8988T (cell line): Measurements from ENCODE around the gene TSPAN4.

Source experiments
- DNase-seq: peaks from one replicate; pipeline ENCODE4 v3.0.0; 2011

Gene TSPAN4, protein sequence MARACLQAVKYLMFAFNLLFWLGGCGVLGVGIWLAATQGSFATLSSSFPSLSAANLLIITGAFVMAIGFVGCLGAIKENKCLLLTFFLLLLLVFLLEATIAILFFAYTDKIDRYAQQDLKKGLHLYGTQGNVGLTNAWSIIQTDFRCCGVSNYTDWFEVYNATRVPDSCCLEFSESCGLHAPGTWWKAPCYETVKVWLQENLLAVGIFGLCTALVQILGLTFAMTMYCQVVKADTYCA

DNA sequence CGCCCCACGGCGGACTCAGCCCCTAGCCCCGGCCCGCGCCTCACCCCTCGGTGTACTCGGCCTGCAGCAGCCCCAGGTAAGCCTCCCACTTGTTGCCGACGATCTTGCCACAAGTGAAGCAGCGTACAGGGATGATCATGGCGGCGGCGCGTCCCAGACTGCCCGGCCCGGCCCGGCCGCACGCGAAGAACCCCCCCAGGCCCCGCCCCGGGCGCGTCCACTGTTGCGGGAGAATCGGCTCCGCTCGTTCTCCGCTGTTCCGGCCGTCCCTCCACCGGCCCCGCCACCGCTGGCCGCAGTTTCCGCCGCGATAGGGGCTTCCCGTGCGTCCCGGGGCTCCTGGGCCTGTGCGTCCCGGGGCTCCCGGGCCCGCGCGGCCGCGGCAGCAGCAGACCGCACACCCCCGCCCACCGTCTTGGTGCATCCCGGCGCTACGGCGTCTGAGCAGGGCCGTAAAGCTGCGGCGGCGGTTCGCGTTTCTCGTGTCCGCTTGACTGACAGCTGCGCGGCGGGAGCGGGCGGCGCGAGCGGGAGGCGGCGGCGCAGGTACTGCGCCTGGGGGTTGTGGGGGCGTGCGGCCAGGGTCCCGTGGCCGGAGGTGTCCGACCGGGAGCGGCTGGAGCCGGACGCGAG lies at the start of gene TSPAN4, which contains the start of gene POLR2L:
TSS of gene TSPAN4 (plus strand) at position 483 of the 633 bp plus-strand sequence. CDS start 7,453 bp downstream, outside the sequence.
TSS of gene POLR2L (minus strand) at position 160 of the 633 bp plus-strand sequence. CDS start at position 139, 21 bp downstream.
- DNase-seq = peak; percentile 93

DNA sequence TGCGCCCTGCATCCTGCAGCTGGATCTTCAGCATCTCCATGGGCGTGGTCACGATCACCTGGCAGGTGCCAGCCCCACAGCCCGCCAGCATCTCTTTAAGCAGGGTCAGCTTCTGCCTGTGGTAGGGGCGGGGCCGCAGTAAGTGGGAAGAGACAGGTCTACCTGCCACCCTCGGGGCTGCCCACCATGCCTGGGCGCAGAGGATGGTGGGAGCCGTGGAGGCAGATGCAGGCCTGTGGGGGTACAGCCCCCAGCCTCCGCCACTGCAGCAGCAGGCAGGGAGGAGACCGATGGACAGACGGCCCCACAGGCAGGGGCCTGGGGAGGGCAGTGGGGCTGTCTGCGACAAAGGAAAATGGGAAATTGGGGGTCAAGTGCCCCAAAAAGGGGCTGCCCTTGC lies 49.8 kb upstream of the TSPAN4 start:
- no peak for DNase-seq

DNA sequence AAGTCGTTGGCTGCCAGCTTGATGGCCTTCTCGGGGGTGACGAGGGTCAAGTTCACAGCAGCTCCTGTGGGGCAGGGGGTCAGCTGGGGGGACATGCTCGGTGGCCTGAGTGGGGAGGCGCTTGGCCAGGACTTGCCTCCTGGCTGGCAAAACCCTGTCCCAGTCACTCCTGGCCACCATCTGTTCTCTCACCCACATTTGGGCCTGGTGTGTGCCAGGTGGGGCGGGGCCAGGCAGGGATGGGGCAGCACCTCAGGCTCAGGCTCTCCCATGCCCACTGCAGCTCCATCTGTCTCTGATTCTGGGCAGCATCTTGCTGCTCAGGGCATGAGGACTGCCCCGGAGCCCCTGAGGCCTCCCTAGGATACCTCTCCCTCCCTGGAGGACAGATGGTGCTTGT lies 49.1 kb upstream of the TSPAN4 start:
- no peak for DNase-seq

DNA sequence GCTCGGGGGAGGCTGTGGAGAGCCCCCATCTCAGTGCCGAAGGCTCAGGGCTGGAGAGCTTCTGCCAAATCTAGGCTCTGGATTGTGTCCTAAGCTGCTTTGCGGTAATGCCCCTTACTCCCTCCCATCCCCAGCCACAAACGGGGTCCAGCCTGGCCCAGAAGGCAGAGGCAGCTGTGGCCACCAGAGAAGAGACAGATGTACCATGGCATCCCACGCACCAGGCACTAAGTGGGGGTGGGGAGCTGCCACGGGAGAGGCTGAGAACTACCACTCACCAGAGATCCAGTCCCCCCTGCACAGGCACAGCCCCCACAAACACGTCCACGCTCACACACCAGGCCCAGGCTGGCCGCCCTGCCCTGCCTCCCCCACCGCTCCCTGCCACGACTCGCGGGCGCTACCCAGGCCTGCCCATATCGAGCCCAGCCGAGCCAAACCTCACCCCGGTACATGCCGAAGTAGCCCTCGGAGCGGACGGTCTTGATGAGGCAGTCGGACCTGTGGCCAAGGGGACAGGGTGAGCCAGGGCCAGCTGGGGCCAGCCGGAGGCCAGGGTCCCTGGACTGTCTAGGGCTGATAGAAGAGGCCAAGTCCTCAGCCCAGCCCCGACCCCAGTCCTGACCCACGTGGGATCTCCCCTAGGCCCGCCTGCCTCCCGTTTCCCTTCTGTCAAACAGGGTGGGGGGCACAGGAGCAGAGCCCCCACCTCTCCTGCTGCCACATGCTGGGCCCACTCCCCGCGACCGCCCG lies 48.5 kb upstream of the TSPAN4 start:
- no peak for DNase-seq

DNA sequence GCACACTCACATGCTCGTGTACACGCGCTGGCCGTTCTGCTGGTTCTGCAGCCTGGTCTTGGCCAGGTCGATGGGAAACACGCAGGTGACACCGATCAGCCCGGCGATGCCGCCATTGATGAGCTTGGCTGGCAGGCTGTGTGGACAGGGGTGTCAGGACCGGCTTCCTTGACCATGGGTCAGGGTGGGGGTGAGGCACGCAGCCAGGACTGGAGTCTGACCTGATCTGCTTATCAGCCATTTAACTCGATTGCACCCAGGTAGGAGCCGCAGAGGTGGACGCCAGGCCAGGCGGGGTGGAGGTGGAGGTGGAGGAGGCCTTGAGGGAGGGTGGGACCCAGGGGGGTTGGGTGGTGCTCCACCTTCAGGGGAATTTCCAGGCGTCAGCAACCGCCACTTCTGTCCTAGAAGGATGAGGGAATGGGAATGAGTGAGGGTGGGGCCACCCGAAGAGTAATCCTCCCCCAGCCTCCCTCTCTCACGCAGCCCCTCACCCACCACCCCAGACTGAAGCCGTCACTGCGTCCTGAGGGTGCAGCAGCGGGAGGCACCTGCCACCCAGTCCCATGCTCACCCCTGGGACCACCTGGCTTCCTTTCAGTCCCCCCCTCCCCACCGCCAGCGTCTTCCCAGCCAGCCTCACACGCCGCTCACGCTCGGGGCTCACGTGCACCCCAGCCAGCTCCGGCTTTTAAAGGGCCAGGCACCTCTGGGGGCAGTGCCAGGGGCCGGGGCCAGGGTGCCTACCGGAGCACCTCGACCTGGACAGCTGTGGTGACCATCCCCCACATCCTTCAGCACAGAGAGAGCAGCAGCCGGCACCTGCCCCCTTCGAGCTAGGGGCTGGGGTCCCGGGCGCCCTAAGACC lies 47.7 kb upstream of the TSPAN4 start:
- peak; percentile 86 for DNase-seq

DNA sequence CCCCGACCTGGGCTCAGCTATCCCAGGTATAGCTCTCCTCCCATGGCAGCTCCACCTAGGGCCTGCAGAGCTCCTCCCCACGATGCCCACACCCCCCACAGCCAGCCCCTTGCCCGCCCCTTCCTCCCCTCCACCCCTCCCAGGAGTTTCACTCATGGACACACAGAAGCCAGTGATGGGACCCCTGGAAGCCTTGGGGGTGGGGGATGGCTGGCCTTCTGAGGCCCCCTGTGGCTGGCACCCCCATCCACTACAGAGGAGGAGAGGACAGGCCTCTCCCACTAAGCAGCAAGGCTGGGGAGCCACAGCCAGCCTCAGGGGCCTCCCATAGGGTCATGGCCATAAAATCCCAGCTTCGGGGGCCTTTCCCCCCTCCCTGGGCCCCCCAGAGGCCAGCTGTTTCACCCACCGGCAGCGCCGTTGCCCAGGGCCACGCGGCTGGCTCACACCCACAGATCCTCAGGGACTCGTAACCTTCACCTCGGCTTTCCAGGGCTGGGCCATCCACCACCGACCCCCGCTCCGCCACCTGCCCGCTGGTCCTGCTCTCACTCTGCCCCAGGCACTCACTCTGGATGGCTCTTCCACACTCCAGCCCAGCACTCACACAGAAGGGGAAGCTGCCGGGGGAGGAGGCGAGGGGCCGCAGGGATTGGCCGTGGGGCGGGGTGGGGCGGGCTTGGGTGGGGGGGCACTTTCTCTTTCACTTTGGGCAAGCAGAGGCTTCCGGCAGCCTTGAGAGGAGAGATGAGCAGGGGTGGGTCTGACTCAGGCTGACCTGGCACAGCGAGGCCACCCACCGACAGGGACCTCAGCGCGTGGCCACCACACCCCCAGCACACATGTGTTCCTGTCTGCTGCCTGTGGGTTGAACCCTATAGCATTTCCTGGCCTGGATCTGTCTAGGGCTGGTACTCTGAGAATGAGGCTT lies 46.8 kb upstream of the TSPAN4 start:
- DNase-seq = peak; percentile 96

DNA sequence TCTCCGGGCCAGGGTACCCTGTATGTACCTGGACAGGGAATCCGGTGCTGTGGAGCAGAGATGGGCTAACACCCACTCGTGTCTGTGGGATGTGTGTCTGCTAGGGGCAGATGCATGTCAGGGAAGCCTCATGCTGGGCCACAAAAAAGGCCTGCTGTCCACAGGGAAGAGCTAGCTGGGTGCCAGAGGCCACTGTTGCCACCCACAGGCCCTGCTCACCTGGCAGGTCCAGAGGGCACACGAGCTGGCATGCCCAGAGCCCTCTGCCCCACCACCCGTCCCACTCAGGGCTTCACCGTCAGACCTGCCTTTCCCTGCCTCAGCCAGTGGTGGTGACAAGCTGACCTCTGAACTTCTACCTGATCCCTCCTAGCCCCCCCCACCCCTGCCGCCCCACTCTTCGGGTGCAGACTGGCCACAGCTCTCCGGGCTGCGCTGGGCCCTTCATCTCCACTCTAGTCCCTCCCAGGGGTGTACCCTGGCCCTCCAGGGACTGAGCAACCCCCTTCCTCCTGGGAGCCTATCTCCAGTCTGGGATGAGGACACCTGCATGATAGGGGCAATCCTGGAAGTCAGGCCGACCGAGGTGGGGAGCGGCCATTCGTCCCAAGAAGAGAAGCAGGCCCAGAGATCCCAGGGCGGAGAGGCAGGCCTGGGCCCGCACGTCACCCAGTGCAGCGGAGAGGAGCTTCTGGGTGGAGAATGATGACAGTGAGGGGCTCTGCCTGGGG lies 45.9 kb upstream of the TSPAN4 start:
- DNase-seq = no peak

DNA sequence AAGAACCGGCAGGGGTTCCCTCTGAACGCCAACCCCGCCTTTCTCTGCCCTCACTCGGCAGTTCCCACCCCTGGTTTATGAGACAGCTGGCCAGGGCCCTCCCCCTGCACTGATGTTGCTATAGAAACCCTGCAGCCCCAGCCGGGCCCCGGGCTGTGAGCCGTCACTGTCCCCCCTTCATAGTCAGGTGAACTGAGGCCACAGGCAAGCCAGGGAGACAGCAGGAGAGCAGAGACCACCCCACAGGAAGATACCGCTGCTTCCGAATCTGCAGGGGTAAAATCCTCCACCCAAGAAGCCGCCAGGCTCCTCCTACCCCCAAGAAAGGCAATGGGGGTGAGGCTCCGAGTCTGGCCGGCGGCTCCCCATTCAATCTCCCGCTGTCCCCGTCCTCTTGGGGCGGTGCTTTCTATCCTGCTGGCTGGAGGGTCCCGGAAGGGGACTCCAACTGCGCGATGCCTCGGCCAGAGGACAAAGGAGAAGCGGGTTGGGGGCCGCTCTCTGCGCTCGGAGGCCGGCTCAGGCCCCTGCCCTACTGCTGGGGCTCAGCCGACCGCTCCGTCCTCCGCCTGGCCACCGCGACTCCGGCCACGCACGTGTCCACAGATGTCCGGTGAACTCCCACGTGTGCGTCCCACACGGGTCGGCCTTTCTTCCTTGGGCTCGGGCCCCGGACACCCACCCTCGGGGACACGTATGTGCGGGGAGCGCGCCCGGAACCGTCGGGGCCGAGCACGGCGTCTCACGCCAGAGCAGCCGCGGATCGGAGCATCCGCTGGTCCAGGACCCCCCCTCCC lies 45.2 kb upstream of the TSPAN4 start:
- peak; percentile 97 for DNase-seq

DNA sequence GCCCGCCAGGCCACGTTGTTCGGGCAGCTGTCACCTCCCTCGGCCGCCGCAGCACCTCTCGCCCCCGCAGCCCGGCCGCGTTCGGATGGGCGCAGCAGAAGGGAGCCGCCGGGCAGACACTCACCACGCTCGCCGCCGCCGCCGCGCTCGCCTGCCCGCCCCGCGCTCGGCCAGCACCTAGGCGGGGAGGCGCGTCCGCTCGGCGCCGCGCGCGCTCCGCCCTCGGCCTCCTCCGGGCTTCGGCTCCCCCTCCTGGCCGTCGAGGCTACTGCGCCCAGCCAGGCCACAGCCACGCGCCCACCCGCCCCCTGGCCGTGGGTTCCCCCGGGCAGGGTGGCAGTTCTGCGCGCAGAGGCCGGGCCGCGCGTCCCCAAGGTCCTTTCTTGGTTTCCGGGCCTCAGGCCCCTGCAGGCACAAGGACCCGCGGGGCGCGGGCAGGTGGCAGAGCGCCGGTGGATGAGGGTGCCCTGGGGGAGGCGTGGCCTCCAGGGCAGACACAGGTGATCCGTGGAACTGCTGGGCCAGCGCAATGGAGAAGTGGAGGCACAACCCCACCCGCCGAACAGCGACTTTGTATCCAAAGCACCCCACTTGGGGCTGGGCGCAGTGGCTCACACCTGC lies 44.4 kb upstream of the TSPAN4 start, which contains the start of gene SLC25A22:
TSS of gene SLC25A22 (minus strand) at position 189 of the 621 bp plus-strand sequence. CDS start 3,275 bp downstream, outside the sequence.
- DNase-seq = peak; percentile 100

DNA sequence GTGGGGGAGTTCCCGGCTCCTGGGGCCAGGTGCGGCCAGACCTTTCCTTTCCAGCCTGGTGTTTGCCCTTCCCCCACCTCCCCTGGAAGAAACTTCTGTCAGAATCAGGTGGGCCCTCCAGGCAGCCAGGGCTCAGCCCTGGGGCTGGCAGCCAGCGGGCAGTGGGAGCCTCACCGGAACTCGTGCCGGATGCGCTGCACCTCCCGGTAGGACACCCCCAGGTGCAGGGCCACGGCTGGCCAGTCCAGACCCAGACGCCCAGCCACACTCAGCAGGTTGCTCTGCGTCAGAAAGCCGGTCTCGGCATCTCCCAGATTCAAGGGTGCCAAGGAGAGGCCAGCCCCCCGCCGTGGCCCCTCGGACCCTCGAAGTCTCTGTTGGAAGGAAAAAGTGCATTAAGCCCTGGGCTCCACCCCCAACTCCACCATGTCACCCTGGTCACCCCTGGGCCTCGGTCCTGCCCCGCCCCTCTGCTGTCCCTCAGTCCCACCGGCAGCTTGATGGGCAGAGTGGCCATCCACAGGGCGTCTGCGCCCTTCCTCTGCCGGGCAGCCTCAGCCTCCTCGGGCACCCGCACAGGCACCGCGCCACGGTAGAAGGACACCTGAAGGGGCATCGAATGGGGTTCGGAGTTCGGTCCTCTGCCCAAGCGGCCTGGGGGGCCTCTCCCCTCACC lies 42.9 kb upstream of the TSPAN4 start:
- DNase-seq = no peak

DNA sequence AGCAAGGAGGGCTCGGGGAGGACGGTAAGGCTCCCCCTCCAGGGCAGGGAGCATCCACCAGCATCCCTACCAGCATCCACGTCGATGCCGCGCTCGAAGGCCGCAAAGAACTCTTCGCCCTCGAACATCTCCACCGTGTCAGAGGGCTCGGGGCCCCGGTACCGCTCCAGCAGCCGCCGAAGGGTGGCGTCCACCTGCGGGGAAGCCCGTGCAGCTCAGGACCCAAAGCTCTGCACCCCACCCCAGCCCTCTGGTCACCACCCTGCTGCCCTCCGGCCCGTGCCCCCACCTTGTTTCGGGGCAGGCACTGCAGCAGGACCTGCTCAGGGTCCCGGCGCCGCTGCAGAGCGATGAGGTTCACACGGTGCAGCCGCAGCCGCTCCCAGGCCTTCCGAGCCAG lies 42.2 kb upstream of the TSPAN4 start:
- no peak for DNase-seq

DNA sequence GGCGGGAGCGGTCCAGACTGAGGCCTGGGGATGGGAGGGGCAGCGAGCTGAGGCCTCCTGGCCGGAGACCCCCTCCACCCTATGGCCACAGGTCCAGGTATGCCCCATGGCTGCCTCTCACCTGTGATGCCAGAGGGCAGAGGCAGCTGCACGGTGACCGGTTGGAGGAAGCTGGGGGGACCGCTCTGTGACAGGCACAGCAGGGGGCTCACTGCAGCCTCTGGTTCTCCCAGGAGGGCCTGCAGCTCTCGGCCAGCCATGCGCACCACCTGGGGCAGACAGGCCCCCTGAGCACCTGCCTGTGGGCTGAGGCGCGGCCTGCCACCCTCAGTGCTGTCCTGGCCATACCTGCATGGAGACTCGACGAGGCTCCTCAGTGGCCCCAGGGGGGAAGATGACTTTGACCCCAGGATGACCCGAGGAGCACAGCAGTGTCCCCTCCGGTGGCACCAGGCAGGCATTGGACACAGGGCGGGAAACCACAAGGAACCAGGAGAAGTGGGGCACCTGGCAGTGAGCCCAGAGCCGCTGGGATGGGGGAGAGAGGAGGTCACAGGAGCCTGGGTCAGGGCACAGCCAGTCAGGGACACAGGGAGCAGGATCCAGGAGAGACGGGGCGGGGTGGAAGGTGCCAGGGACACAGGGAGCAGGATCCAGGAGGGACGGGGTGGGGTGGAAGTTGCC lies 41.4 kb upstream of the TSPAN4 start:
- no peak for DNase-seq

DNA sequence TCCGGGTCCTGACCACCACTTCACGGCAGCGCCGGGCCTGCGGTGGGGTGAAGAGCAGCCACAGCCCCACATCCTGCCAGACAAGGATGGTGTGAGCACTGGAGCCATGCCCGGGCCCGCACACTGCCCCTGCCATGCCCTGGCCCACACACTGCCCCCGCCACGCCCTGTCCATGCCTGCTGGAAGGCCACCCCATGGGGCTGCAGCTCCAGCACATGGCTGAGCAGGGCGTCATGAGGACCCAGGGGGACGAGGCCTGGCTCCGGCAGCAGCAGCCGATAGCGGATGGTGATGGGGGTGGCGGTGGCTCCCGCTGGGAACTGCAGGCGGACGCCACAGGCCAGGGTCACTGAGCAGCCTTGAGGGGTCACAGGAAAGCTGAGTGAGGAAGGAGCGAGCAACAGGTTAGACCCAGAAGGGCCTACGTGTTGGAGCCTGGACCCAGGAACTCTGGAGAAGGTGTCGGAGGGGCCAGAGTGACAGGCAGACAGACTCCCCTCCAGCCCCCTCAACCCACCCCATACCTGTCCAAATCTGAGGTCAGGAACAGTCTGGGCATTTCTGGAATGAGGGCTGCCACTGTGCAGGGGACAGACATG lies 40.5 kb upstream of the TSPAN4 start:
- no peak for DNase-seq

DNA sequence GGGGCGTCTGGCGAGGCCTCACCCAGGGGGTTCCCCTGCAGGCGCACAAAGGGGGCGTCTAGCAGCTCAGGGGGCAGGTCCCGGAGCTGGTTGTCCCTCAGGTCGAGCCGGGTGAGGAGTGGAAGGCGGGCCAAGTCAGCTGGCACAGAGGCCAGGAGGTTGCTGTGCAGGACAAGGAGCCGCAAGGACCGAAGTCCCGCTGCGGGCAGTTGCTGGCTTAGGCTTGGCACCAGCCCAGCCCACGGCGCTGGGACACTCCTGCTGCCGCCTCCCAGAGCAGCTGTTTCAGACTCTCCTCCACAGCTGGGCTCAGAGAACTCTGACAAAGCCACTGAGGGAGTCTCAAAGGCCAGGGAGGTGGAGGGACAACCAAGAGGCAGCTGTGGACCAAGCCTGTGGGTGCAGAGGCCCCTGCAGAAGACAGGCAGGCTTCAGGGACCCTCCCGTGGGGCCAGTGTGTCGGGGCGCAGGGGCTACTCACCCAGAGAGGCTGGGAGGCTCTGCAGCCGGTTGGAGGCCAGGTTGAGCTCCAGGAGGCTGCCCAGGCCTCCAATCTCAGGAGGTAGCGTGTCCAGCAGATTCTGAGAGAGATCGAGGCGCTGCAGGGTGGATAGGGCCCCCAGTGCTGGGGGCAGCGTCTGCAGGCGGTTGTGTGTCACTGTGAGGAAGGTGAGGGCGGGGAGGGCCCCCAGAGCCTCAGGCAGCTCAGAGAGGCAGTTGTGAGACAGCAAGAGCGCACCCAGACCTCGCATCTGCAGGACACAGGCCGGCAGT lies 39.8 kb upstream of the TSPAN4 start:
- DNase-seq = peak; percentile 61

DNA sequence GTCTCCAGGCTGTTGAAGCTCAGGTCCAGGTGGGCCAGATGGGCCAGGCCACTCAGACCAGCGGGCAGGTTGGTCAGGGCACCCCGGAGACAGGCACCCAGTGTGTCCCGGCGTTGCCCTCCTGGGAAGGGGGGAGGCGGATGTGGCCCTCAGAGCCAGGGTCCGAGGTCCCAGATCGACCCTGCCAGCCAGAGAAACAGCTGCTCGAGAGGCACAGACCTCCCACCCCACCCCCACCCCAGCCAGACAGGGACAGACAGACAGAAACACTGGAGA lies 39.2 kb upstream of the TSPAN4 start:
- no peak for DNase-seq

DNA sequence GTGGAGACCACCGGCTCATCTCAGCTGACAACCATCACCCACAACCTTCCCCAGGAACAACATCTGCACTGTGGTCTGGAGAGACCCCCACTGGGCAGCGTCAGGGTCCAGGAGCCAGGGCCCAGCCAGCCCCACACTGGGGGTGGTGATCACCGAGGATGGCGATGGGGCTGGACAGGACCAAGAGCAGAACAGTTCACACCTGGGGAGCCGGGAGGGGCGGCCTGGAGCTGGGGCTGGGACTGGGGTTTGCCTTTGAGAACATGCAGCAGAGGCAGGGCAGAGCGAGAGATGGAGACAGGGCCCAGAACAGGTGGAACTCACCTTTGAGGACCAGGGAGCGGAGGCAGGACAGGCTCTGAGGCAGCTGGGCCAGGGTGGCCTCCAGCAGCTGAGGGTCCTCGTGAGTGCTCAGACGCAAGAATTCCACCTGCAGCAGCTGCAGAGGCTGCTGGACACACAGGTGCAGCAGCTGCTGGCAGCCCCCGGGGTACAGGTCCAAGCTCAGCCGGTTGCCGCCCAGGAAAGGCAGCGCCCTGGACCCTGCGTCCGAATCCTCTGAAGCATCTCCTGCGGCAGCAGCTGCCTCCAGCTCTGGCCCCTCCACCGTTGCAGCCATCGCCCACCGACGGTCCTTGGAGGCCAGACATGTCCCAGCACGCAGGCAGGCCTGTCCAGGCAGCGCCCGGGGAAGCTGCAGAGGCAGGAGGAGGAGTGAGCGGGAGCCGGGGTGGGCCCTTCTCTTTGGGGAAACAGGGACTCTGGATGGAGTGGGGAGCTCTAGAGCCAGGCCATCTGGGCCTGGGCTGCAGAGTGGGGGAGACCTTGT lies 38.7 kb upstream of the TSPAN4 start:
- peak; percentile 89 for DNase-seq
